Tibial nerve (tissue), 4 donors: ENCODE measurements around the gene SPESP1. TPM values are rescaled to one million over a fixed set of nuclear protein-coding genes. Genes with fewer than 3 reads are reported as not detected.

ENCODE experiments used
- DNase-seq, 2 donors: peaks; one replicate each; pipeline ENCODE4 v3.0.0-alpha.2; 2019; ENCODE audit warnings: low spot score in 2 of 2
- H3K27ac ChIP-seq, 4 donors: fragments of 200-600 bp; sonication (generic) in 3 of 4; one replicate each; pipeline ENCODE4 v1.5.1; 2017 to 2019; ENCODE audit warnings: mild to moderate bottlenecking in 1 of 4
- H3K27me3 ChIP-seq, 2 donors: fragments of 200-600 bp; sonication (generic) in 1 of 2; one replicate each; pipeline versions ENCODE4 v1.5.1 to v1.6.0; 2017 to 2019
- H3K36me3 ChIP-seq, 3 donors: fragments of 200-600 bp; sonication (generic); one replicate each; pipeline ENCODE4 v1.5.1; 2018 to 2019
- H3K4me1 ChIP-seq, 4 donors: fragments of 200-600 bp; sonication (generic) in 3 of 4; one replicate each; pipeline ENCODE4 v1.5.1; 2017 to 2019
- H3K4me3 ChIP-seq, 4 donors: fragments of 200-600 bp; sonication (generic) in 3 of 4; one replicate each; pipeline ENCODE4 v1.5.1; 2017 to 2019; ENCODE audit warnings: mild to moderate bottlenecking in 1 of 4, moderate library complexity in 1 of 4
- H3K9me3 ChIP-seq, 4 donors: fragments of 200-600 bp; sonication (generic) in 3 of 4; one replicate each; pipeline ENCODE4 v1.5.1; 2017 to 2019
- CTCF ChIP-seq, 5 experiments: fragments of 200-600 bp in 3 of 5; fragments of 450-650 bp in 2 of 5; sonication (generic) in 3 of 5; IDR thresholded peaks; one replicate each; pipeline ENCODE4 v1.5.1; 2016 to 2019; ENCODE audit warnings: antibody characterized with exemption in 5 of 5, mild to moderate bottlenecking in 3 of 5, moderate library complexity in 2 of 5
- EP300 ChIP-seq, 2 donors: sonication (generic); formaldehyde crosslinking; IDR thresholded peaks; one replicate each; pipeline ENCODE4 v1.6.1; 2017; ENCODE audit warnings: antibody characterized with exemption in 2 of 2, mild to moderate bottlenecking in 1 of 2
- POLR2A ChIP-seq, 2 donors: fragments of 450-650 bp; IDR thresholded peaks; one replicate each; pipeline ENCODE4 v1.6.1; 2017; ENCODE audit warnings: antibody characterized with exemption in 2 of 2, mild to moderate bottlenecking in 2 of 2, moderate library complexity in 2 of 2
- WGBS, 2 donors: methylation state at CpG; one replicate each; pipeline ENCODE4 v1.1.5; 2018; 5-methylcytosine and 5-hydroxymethylcytosine counted together
- total RNA-seq, 4 donors: library from RNA; depleted of rRNA; stranded (reverse); fragments of >200 nt; gene quantifications; one replicate each; pipeline ENCODE4 v1.1.0, GENCODE V29; 2016

SPESP1 gene
- total RNA-seq, 4 donors from 2014 or later = 1.7 to 3.5 (median 1.9) TPM

- H3K9me3 ChIP-seq = peaks cover 0 to 10% (median 0%) of the 10 kb centered on the region in 4 donors
- no peak overlapping the region for H3K27ac ChIP-seq
- no peaks in the 10 kb centered on the region for H3K27me3 ChIP-seq
- no peak for TF ChIP-seq CTCF (IDR thresholded peaks at IDR 0.05)
- TF ChIP-seq POLR2A (IDR thresholded peaks at IDR 0.05) = no peak
- no peak for TF ChIP-seq EP300 (IDR thresholded peaks at IDR 0.05)
- 85 to 88% methylated on average over 4 of the region's 4 CpGs for WGBS, 2 donors
- H3K4me1 ChIP-seq = no peaks in the 10 kb centered on the region
- H3K36me3 ChIP-seq = no peaks in the 10 kb centered on the region
- DNase-seq = no peak
- H3K4me3 ChIP-seq = no peak overlapping the region
Measured at GRCh38 chr15:68981941-68982340, 51.6 kb downstream of the SPESP1 start.

DNA sequence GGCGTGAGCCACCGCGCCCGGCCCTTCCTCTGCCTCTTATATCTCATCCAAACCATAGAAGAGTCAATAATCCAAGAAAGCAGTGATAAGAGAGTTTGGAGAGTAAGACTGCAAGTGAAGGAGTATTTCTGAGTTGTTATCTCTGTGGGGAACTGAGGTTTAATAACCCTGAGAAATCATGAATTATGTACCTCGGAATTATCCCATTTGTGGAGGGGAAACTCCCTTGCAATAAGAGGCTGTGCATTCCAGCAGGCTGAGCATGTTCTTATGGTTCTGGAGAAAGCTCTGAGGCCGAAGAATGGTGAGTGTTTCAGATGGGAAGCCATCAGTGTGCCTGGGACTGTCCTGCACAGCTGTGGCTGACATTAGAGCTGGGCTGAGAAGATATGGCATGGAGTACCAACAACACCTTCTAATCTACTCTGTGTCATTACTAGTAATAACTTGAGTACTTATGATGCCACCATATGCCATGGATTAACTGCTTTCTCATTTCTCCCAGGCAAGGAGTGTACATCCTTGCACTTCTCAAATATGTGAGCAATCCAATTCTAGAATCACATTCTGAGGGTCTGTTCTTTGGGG, 52.7 kb downstream of the SPESP1 start:
- H3K27ac ChIP-seq = no peak overlapping the region
- no peak for TF ChIP-seq POLR2A (IDR thresholded peaks at IDR 0.05)
- TF ChIP-seq EP300 (IDR thresholded peaks at IDR 0.05) = no peak
- no peak for TF ChIP-seq CTCF (IDR thresholded peaks at IDR 0.05)
- no peak overlapping the region for H3K4me3 ChIP-seq
- H3K27me3 ChIP-seq = no peaks in the 10 kb centered on the region
- WGBS, 2 donors = 92 to 94% methylated on average over 6 of the region's 6 CpGs
- no peak for DNase-seq
- no peaks in the 10 kb centered on the region for H3K36me3 ChIP-seq
- H3K9me3 ChIP-seq = peaks cover 0 to 2% (median 0%) of the 10 kb centered on the region in 4 donors
- H3K4me1 ChIP-seq = no peaks in the 10 kb centered on the region

DNA sequence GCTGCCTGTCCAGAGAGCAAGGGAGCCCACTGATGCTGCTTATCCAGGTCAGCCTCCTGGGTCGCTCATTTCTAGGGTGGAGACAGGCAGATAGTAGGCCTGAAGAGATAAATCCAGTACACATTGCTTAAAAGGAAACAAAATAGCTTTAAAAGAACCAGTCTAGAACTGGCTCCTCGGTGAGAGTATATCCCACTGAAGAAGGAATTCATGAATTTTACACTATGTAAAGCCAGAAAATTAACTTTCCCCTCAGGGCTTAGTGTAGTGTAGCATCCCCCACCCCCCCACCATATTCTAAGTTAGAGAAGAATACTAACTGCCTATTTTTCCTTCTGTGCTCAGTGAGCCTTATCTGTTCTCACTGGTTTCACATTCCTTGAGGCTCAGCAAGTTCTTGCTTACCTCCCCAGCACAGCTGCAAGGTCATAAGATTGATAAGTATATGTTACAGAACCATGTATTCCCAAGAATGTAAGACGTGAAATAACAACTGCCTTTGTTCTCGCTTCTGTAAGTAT, 53.7 kb downstream of the SPESP1 start:
- WGBS, 2 donors = 49 to 61% methylated on average over 4 of the region's 4 CpGs
- no peak overlapping the region for H3K4me3 ChIP-seq
- H3K27ac ChIP-seq = no peak overlapping the region
- no peak for DNase-seq
- no peaks in the 10 kb centered on the region for H3K9me3 ChIP-seq
- H3K4me1 ChIP-seq = no peaks in the 10 kb centered on the region
- TF ChIP-seq CTCF (IDR thresholded peaks at IDR 0.05) = no peak
- no peak for TF ChIP-seq EP300 (IDR thresholded peaks at IDR 0.05)
- TF ChIP-seq POLR2A (IDR thresholded peaks at IDR 0.05) = no peak
- H3K36me3 ChIP-seq = no peaks in the 10 kb centered on the region
- H3K27me3 ChIP-seq = no peaks in the 10 kb centered on the region

GRCh38 chr15:68984586-68984985, 54.3 kb downstream of the SPESP1 start:
- H3K4me1 ChIP-seq = no peaks in the 10 kb centered on the region
- H3K36me3 ChIP-seq = no peaks in the 10 kb centered on the region
- TF ChIP-seq CTCF (IDR thresholded peaks at IDR 0.05) (no peak), POLR2A (IDR thresholded peaks at IDR 0.05) (no peak), EP300 (IDR thresholded peaks at IDR 0.05) (no peak)
- H3K9me3 ChIP-seq = no peaks in the 10 kb centered on the region
- 93 to 95% methylated on average over 3 of the region's 3 CpGs for WGBS, 2 donors
- no peaks in the 10 kb centered on the region for H3K27me3 ChIP-seq
- no peak overlapping the region for H3K4me3 ChIP-seq
- DNase-seq = no peak
- no peak overlapping the region for H3K27ac ChIP-seq

- no peak for DNase-seq
- no peak overlapping the region for H3K27ac ChIP-seq
- H3K4me1 ChIP-seq = no peaks in the 10 kb centered on the region
- WGBS, 2 donors = 85 to 86% methylated on average over 5 of the region's 5 CpGs
- no peak overlapping the region for H3K4me3 ChIP-seq
- no peaks in the 10 kb centered on the region for H3K27me3 ChIP-seq
- H3K36me3 ChIP-seq = no peaks in the 10 kb centered on the region
- H3K9me3 ChIP-seq = no peaks in the 10 kb centered on the region
- TF ChIP-seq CTCF (IDR thresholded peaks at IDR 0.05) = no peak
- TF ChIP-seq EP300 (IDR thresholded peaks at IDR 0.05) = no peak
- no peak for TF ChIP-seq POLR2A (IDR thresholded peaks at IDR 0.05)
Measured at GRCh38 chr15:68985361-68985891, 55.1 kb downstream of the SPESP1 start.
